NT2/D1 (cell line): ENCODE measurements around the gene SRA1.

Experiments
- DNase-seq: peaks from one replicate; pipeline ENCODE4 v3.0.0-alpha.2; 2011; ENCODE audit warnings: low read depth, low spot score
- H3K27me3 ChIP-seq: 2 replicates; pipeline ENCODE4 v1.6.0; 2011; ENCODE audit warnings: mild to moderate bottlenecking; ENCODE audit not compliant: insufficient read length, insufficient read depth
- H3K36me3 ChIP-seq: 2 replicates; pipeline ENCODE4 v1.6.1; 2011; ENCODE audit warnings: mild to moderate bottlenecking, low read length, mixed read lengths; ENCODE audit not compliant: insufficient read depth, insufficient read length
- H3K4me1 ChIP-seq: 2 replicates; pipeline ENCODE4 v1.5.1; 2011; ENCODE audit not compliant: insufficient read depth, insufficient read length
- H3K4me3 ChIP-seq: 2 replicates; pipeline ENCODE4 v1.5.1; 2011; ENCODE audit warnings: low read depth; ENCODE audit not compliant: insufficient read length
- H3K9ac ChIP-seq: 2 replicates; pipeline ENCODE4 v1.6.0; 2011; ENCODE audit warnings: low read depth; ENCODE audit not compliant: insufficient read length
- H3K9me3 ChIP-seq: 2 replicates; pipeline ENCODE4 v1.5.1; 2011; ENCODE audit warnings: mild to moderate bottlenecking, low read length; ENCODE audit not compliant: insufficient read depth
- SUZ12 ChIP-seq: IDR thresholded peaks from 2 replicates; pipeline ENCODE4 v1.6.1; 2011; ENCODE audit not compliant: insufficient read length, insufficient read depth; ENCODE audit errors: extremely low read depth
- YY1 ChIP-seq: IDR thresholded peaks from 2 replicates; pipeline ENCODE4 v1.6.1; 2011; ENCODE audit not compliant: insufficient read length, insufficient read depth
- ZNF274 ChIP-seq: IDR thresholded peaks from 2 replicates; pipeline ENCODE4 v1.6.1; 2011; ENCODE audit warnings: mild to moderate bottlenecking, low read depth, low read length

SRA1 gene

GRCh38 chr5:140556438-140556837 is 835 bp downstream of the SRA1 start:
- peak overlapping the region; percentile 93 for H3K9ac ChIP-seq
- TF ChIP-seq YY1 = no peak
- no peak for TF ChIP-seq ZNF274
- no peak for TF ChIP-seq SUZ12
- no peak for DNase-seq

GRCh38 chr5:140555747-140556312 is 1.4 kb downstream of the SRA1 start:
- no peaks in the 10 kb centered on the region for H3K27me3 ChIP-seq
- TF ChIP-seq YY1 = no peak
- no peak for TF ChIP-seq ZNF274
- no peak for TF ChIP-seq SUZ12
- DNase-seq = no peak
- H3K4me3 ChIP-seq = peak overlapping the region; percentile 73
- H3K4me1 ChIP-seq = peaks cover 2% of the 10 kb centered on the region
- no peaks in the 10 kb centered on the region for H3K9me3 ChIP-seq
- peak overlapping the region; percentile 5 for H3K9ac ChIP-seq
- peaks cover 55% of the 10 kb centered on the region for H3K36me3 ChIP-seq

More at GRCh38 chr5:140556438-140556837, 835 bp downstream of the SRA1 start:
- peak overlapping the region; percentile 73 for H3K4me3 ChIP-seq
- H3K9me3 ChIP-seq = no peaks in the 10 kb centered on the region
- H3K36me3 ChIP-seq = peaks cover 51% of the 10 kb centered on the region
- H3K27me3 ChIP-seq = no peaks in the 10 kb centered on the region
- peaks cover 2% of the 10 kb centered on the region for H3K4me1 ChIP-seq

- TF ChIP-seq SUZ12 = no peak
- TF ChIP-seq YY1 = no peak
- no peak for TF ChIP-seq ZNF274
- no peak overlapping the region for H3K9ac ChIP-seq
- H3K36me3 ChIP-seq = peaks cover 55% of the 10 kb centered on the region
- H3K27me3 ChIP-seq = no peaks in the 10 kb centered on the region
- DNase-seq = no peak
- no peak overlapping the region for H3K4me3 ChIP-seq
- H3K4me1 ChIP-seq = no peaks in the 10 kb centered on the region
- no peaks in the 10 kb centered on the region for H3K9me3 ChIP-seq
Measured at GRCh38 chr5:140554454-140554853, 2.8 kb downstream of the SRA1 start.

GRCh38 chr5:140553657-140554056 is 3.6 kb downstream of the SRA1 start:
- Histone ChIP-seq H3K9ac (no peak overlapping the region), H3K27me3 (no peaks in the 10 kb centered on the region), H3K36me3 (peaks cover 61% of the 10 kb centered on the region)

GRCh38 chr5:140551872-140552271 is 5.4 kb downstream of the SRA1 start:
- Histone ChIP-seq H3K36me3 (peaks cover 62% of the 10 kb centered on the region), H3K4me1 (no peaks in the 10 kb centered on the region)

More at GRCh38 chr5:140553657-140554056, 3.6 kb downstream of the SRA1 start:
- TF ChIP-seq YY1 (no peak), SUZ12 (no peak), ZNF274 (no peak)
- Histone ChIP-seq H3K4me1 (no peaks in the 10 kb centered on the region), H3K4me3 (no peak overlapping the region), H3K9me3 (no peaks in the 10 kb centered on the region)
- no peak for DNase-seq

GRCh38 chr5:140550147-140551079 is 6.9 kb downstream of the SRA1 start:
- no peak for DNase-seq
- Histone ChIP-seq H3K4me1 (no peaks in the 10 kb centered on the region), H3K9ac (no peak overlapping the region), H3K9me3 (no peaks in the 10 kb centered on the region), H3K4me3 (no peak overlapping the region), H3K27me3 (no peaks in the 10 kb centered on the region), H3K36me3 (peaks cover 56% of the 10 kb centered on the region)
- no peak for TF ChIP-seq SUZ12
- TF ChIP-seq YY1 = no peak
- TF ChIP-seq ZNF274 = no peak

More at GRCh38 chr5:140551872-140552271, 5.4 kb downstream of the SRA1 start:
- no peak for DNase-seq
- H3K4me3 ChIP-seq = no peak overlapping the region
- no peaks in the 10 kb centered on the region for H3K27me3 ChIP-seq
- no peaks in the 10 kb centered on the region for H3K9me3 ChIP-seq
- no peak overlapping the region for H3K9ac ChIP-seq
- TF ChIP-seq ZNF274 = no peak
- no peak for TF ChIP-seq SUZ12
- no peak for TF ChIP-seq YY1
